ENCODE results near the gene GFER. TPM values are rescaled to one million over a fixed set of nuclear protein-coding genes. Genes with fewer than 3 reads are reported as not detected.

The GFER gene
- total and polyA plus RNA-seq, 2 donors (not counting 1 experiment from before 2014, with no cell fraction given): 15.6 to 30.4 TPM

DNA sequence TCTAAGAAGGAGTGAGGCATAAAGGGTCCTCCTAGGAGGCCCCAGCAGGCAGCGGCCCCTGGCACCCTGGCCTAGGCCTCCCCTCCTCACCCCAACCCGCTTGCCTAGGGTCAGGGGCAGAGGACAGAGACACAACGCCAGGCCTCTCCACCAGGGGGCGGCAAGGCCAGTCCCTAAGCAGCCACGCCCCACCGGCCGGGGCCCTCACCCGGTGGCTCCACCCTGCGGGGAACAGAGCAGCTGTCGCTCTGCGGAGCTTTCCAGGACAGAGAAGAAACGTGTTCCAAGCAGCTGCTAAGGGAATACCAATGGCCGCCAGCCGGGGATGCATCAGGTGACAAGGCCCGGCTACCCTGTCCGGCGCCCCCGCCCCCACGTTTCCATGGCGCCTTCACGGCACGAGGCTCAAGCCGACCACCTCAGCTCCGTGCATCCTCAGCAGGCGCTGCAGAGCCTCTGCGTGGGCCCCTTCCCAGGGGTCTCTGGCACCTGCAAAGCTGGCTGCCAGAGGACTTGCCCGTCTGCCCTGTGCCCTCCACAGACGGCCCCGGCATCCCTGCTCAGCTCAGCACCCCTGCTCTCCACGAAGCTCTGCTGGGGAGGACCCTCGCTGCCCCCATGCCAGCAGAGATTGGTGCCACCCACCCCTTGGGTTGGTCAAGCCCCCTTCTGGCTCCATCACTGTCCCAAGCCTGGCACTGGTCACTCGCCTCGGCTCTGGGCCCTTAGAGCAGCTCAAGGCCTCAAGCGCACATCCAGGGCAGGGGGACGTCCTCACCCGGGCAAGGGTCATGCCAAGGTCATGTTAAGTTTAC, 20.0 kb downstream of the GFER start:
- Histone ChIP-seq H3K9me3 (ENCODE audit: control extremely low read depth in 1 of 3, control insufficient read depth in 2 of 3, insufficient read depth in 1 of 3, low read length in 2 of 3) (no peaks in the 10 kb centered on the region), H3K27me3 (replicated peaks in 1 of 4; ENCODE audit: control extremely low read depth in 1 of 4, control insufficient read depth in 3 of 4, insufficient read depth in 4 of 4, low read length in 3 of 4) (no peaks in the 10 kb centered on the region), H3K4me1 (ENCODE audit: control insufficient read depth in 2 of 2, insufficient read depth in 2 of 2, low read length in 2 of 2) (peaks cover 33 to 45% of the 10 kb centered on the region in 2 donors), H3K9ac (ENCODE audit: low read length) (no peak overlapping the region), H3K4me2 (replicated peaks; ENCODE audit: low read depth, low read length, poor library complexity, severe bottlenecking) (peak overlapping the region; percentile 59), H4K20me1 (ENCODE audit: control insufficient read depth, insufficient read depth, low read length, poor library complexity, severe bottlenecking) (peaks cover 86% of the 10 kb centered on the region), H3K4me3 (ENCODE audit: control extremely low read depth in 1 of 5, extremely low read depth in 1 of 5, insufficient read depth in 1 of 5, low read depth in 2 of 5, low read length in 4 of 5) (no peak overlapping the region), H3K36me3 (replicated peaks in 1 of 2; ENCODE audit: control extremely low read depth in 1 of 2, control insufficient read depth in 1 of 2, extremely low read depth in 1 of 2, insufficient read depth in 2 of 2, low read length in 1 of 2) (peaks cover 0 to 45% of the 10 kb centered on the region in 2 experiments), H2AFZ (ENCODE audit: insufficient read depth, low read depth, low read length, poor library complexity, severe bottlenecking) (no peak overlapping the region), H3K79me2 (ENCODE audit: control insufficient read depth, insufficient read depth, low read length) (peaks cover 68% of the 10 kb centered on the region), H3K27ac (ENCODE audit: low read length in 2 of 2) (no peak overlapping the region)
- ChIA-PET POLR2A (interaction anchor here (0.6 to 1.5 kb wide), 5 partner anchors 13 to 1952 kb away, joined by 3 to 9 read pairs (median 5); partner anchors contain the start of gene TRAF7), CTCF (interaction anchor here (0.7 to 4.9 kb wide), 17 partner anchors 9 to 1314 kb away, joined by 3 to 46 read pairs (median 5); partner anchors contain the start of genes ECI1, NOXO1, RAB26 and TRAF7)
- Mint-ChIP-seq H3K27me3 (no peaks in the 10 kb centered on the region), H3K27ac (no peak overlapping the region), H3K4me1 (peaks cover 41% of the 10 kb centered on the region), H3K9me3 (ENCODE audit: insufficient read depth) (no peaks in the 10 kb centered on the region), H3K4me3 (no peak overlapping the region)
- no peak for TF ChIP-seq EZH2 (IDR thresholded peaks at IDR 0.05; ENCODE audit: borderline replicate concordance, insufficient read depth, low read depth, low read length, poor library complexity, severe bottlenecking)
- TF ChIP-seq, protein P1, sequence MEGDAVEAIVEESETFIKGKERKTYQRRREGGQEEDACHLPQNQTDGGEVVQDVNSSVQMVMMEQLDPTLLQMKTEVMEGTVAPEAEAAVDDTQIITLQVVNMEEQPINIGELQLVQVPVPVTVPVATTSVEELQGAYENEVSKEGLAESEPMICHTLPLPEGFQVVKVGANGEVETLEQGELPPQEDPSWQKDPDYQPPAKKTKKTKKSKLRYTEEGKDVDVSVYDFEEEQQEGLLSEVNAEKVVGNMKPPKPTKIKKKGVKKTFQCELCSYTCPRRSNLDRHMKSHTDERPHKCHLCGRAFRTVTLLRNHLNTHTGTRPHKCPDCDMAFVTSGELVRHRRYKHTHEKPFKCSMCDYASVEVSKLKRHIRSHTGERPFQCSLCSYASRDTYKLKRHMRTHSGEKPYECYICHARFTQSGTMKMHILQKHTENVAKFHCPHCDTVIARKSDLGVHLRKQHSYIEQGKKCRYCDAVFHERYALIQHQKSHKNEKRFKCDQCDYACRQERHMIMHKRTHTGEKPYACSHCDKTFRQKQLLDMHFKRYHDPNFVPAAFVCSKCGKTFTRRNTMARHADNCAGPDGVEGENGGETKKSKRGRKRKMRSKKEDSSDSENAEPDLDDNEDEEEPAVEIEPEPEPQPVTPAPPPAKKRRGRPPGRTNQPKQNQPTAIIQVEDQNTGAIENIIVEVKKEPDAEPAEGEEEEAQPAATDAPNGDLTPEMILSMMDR (IDR thresholded peaks at IDR 0.05): peak; percentile 93
- intact Hi-C loops (cut with micrococcal nuclease): no loop called here
- ATAC-seq (ENCODE audit: low read depth): peak; percentile 99
- DNase-seq: peak; percentile 88
- 46% methylated on average over 34 of the region's 36 CpGs for WGBS (ENCODE audit: insufficient coverage)
